GM12873 (cell line): ENCODE data around the gene DDR2.

Experiments
- CTCF ChIP-seq: IDR thresholded peaks from 2 replicates; pipeline ENCODE4 v1.5.1; 2012; ENCODE audit warnings: low read depth, mild to moderate bottlenecking, moderate library complexity, low read length, control low read depth; ENCODE audit not compliant: insufficient read depth; ENCODE audit errors: missing control alignments

DDR2 gene

GRCh38 chr1:162694911-162695310, 62.6 kb downstream of the DDR2 start:
- no peak for TF ChIP-seq CTCF

GRCh38 chr1:162695687-162696086, 63.4 kb downstream of the DDR2 start:
- no peak for TF ChIP-seq CTCF

GRCh38 chr1:162696286-162696862, 64.1 kb downstream of the DDR2 start:
- no peak for TF ChIP-seq CTCF

- no peak for TF ChIP-seq CTCF
Measured at GRCh38 chr1:162697140-162697895, 65.1 kb downstream of the DDR2 start.

- TF ChIP-seq CTCF: no peak
Measured at GRCh38 chr1:162699366-162699765, 67.1 kb downstream of the DDR2 start.

- TF ChIP-seq CTCF: no peak
Measured at GRCh38 chr1:162700131-162700530, 67.9 kb downstream of the DDR2 start.

- TF ChIP-seq CTCF: no peak
Measured at GRCh38 chr1:162701286-162701685, 69.0 kb downstream of the DDR2 start.
